Mesenchymal stem cell (in vitro differentiated cells and primary cell): ENCODE data around the gene METTL15.
A peak's percentile ranks its signal among the peaks of the same experiment; 100 is the strongest.

Source experiments
- DNase-seq: peaks from one replicate; pipeline ENCODE4 v3.0.0-alpha.2; 2013
- H2AFZ ChIP-seq: one replicate; pipeline ENCODE4 v1.6.1; 2013; ENCODE audit warnings: low read depth, mild to moderate bottlenecking, control low read depth, inconsistent platforms, low read length, moderate library complexity
- H2AK5ac ChIP-seq: 2 replicates; pipeline ENCODE4 v1.6.1; 2013; ENCODE audit warnings: low read length, moderate library complexity, mild to moderate bottlenecking, inconsistent platforms; ENCODE audit not compliant: severe bottlenecking
- H2BK120ac ChIP-seq: one replicate; pipeline ENCODE4 v1.6.1; 2013; ENCODE audit warnings: low read depth, mild to moderate bottlenecking, inconsistent platforms, low read length, moderate library complexity
- H2BK12ac ChIP-seq, 2 experiments: one replicate each; pipeline ENCODE4 v1.6.1; 2013; ENCODE audit warnings: inconsistent platforms in 2 of 2, low read length in 2 of 2, mild to moderate bottlenecking in 2 of 2, moderate library complexity in 2 of 2, control low read depth in 1 of 2
- H2BK15ac ChIP-seq: one replicate; pipeline ENCODE4 v1.6.1; 2013; ENCODE audit warnings: mild to moderate bottlenecking, low read depth, inconsistent platforms; ENCODE audit not compliant: poor library complexity, severe bottlenecking
- H2BK5ac ChIP-seq: 2 replicates; pipeline ENCODE4 v1.6.1; 2013; ENCODE audit warnings: low read depth, mild to moderate bottlenecking, low read length, control low read depth, inconsistent platforms; ENCODE audit not compliant: poor library complexity, severe bottlenecking
- H3K14ac ChIP-seq, 2 experiments: one replicate each; pipeline ENCODE4 v1.6.1; 2013; ENCODE audit warnings: inconsistent platforms in 2 of 2, low read length in 2 of 2, control low read depth in 1 of 2, mild to moderate bottlenecking in 1 of 2, moderate library complexity in 1 of 2
- H3K18ac ChIP-seq, 2 experiments: one replicate each; pipeline ENCODE4 v1.6.1; 2013; ENCODE audit warnings: inconsistent platforms in 2 of 2, low read length in 2 of 2, control low read depth in 1 of 2, low read depth in 1 of 2, mild to moderate bottlenecking in 1 of 2
- H3K23ac ChIP-seq, 2 experiments: one replicate each; pipeline ENCODE4 v1.6.1; 2013; ENCODE audit warnings: inconsistent platforms in 2 of 2, low read length in 2 of 2, mild to moderate bottlenecking in 2 of 2, moderate library complexity in 2 of 2, control low read depth in 1 of 2
- H3K27ac ChIP-seq: 2 replicates; pipeline ENCODE4 v1.5.1; 2013; ENCODE audit warnings: mild to moderate bottlenecking, moderate library complexity, low read length, control low read depth, inconsistent platforms; ENCODE audit not compliant: poor library complexity, severe bottlenecking
- H3K27me3 ChIP-seq, 2 experiments: 2 replicates each; pipeline versions ENCODE4 v1.6.1 to v1.7.0; 2013; ENCODE audit warnings: low read length in 2 of 2, mild to moderate bottlenecking in 2 of 2, moderate library complexity in 2 of 2, control low read depth in 1 of 2, inconsistent platforms in 1 of 2; ENCODE audit not compliant: control insufficient read depth in 1 of 2, insufficient read depth in 1 of 2
- H3K36me3 ChIP-seq, 2 experiments: 2 replicates each; pipeline versions ENCODE4 v1.6.1 to v1.7.0; 2013; ENCODE audit warnings: low read length in 2 of 2, control low read depth in 1 of 2, inconsistent platforms in 1 of 2, low read depth in 1 of 2, mild to moderate bottlenecking in 1 of 2; ENCODE audit not compliant: insufficient read depth in 2 of 2, control insufficient read depth in 1 of 2
- H3K4ac ChIP-seq, 2 experiments: one replicate each; pipeline ENCODE4 v1.6.1; 2013; ENCODE audit warnings: inconsistent platforms in 2 of 2, low read length in 2 of 2, mild to moderate bottlenecking in 2 of 2, moderate library complexity in 2 of 2, control low read depth in 1 of 2, low read depth in 1 of 2
- H3K4me1 ChIP-seq: 2 replicates; pipeline ENCODE4 v1.6.1; 2013; ENCODE audit warnings: low read depth, low read length, control low read depth; ENCODE audit not compliant: control insufficient read depth, insufficient read depth
- H3K4me2 ChIP-seq: 2 replicates; pipeline ENCODE4 v1.6.1; 2013; ENCODE audit warnings: low read length, mild to moderate bottlenecking, inconsistent platforms; ENCODE audit not compliant: poor library complexity, severe bottlenecking
- H3K4me3 ChIP-seq, 2 experiments: 2 replicates each; pipeline versions ENCODE4 v1.5.1 to v1.7.0; 2013; ENCODE audit warnings: low read length in 2 of 2, mild to moderate bottlenecking in 2 of 2, control low read depth in 1 of 2, low read depth in 1 of 2; ENCODE audit not compliant: insufficient read depth in 1 of 2
- H3K79me1 ChIP-seq: replicated peaks from 2 replicates; pipeline ENCODE4 v1.6.1; 2013; ENCODE audit warnings: mild to moderate bottlenecking, control low read depth, low read length, inconsistent platforms; ENCODE audit not compliant: poor library complexity, severe bottlenecking
- H3K9ac ChIP-seq: 2 replicates; pipeline ENCODE4 v1.7.0; 2013; ENCODE audit warnings: mild to moderate bottlenecking, low read length, moderate library complexity
- H3K9me3 ChIP-seq: 2 replicates; pipeline ENCODE4 v1.7.0; 2013; ENCODE audit warnings: mild to moderate bottlenecking, low read length; ENCODE audit not compliant: control insufficient read depth
- H4K8ac ChIP-seq: one replicate; pipeline ENCODE4 v1.6.1; 2013; ENCODE audit warnings: inconsistent platforms, mild to moderate bottlenecking, low read length, moderate library complexity
- H4K91ac ChIP-seq: one replicate; pipeline ENCODE4 v1.6.1; 2013; ENCODE audit warnings: mild to moderate bottlenecking, low read length, inconsistent platforms
- WGBS: methylation state at CpG from one replicate; pipeline ENCODE4 v1.1.7; 2013; ENCODE audit warnings: mixed read lengths; 5-methylcytosine and 5-hydroxymethylcytosine counted together

Gene METTL15

GRCh38 chr11:28346209-28346608, 238.0 kb downstream of the METTL15 start:
- Histone ChIP-seq H3K79me1 (no peaks in the 10 kb centered on the region), H3K4ac (no peak overlapping the region), H3K14ac (no peak overlapping the region), H2AFZ (no peak overlapping the region), H2AK5ac (no peak overlapping the region), H3K9me3 (no peaks in the 10 kb centered on the region), H3K4me3 (no peak overlapping the region), H4K91ac (no peak overlapping the region), H2BK15ac (no peak overlapping the region), H2BK12ac (no peak overlapping the region), H3K9ac (no peak overlapping the region), H3K27ac (no peak overlapping the region), H3K18ac (no peak overlapping the region), H3K27me3 (no peaks in the 10 kb centered on the region), H4K8ac (no peak overlapping the region), H3K4me1 (no peaks in the 10 kb centered on the region), H2BK5ac (no peak overlapping the region), H3K23ac (no peak overlapping the region), H3K4me2 (no peak overlapping the region), H3K36me3 (no peaks in the 10 kb centered on the region), H2BK120ac (no peak overlapping the region)
- no peak for DNase-seq

GRCh38 chr11:28346721-28347120, 238.5 kb downstream of the METTL15 start:
- Histone ChIP-seq H3K9me3 (no peaks in the 10 kb centered on the region), H2BK5ac (no peak overlapping the region), H3K18ac (no peak overlapping the region), H2BK15ac (no peak overlapping the region), H3K23ac (no peak overlapping the region), H3K4me2 (no peak overlapping the region), H3K27ac (no peak overlapping the region), H3K9ac (no peak overlapping the region), H3K4me1 (no peaks in the 10 kb centered on the region), H3K36me3 (no peaks in the 10 kb centered on the region), H2AK5ac (no peak overlapping the region), H2BK120ac (no peak overlapping the region), H2AFZ (no peak overlapping the region), H3K27me3 (no peaks in the 10 kb centered on the region), H3K4ac (no peak overlapping the region), H3K79me1 (no peaks in the 10 kb centered on the region), H4K8ac (no peak overlapping the region), H3K4me3 (no peak overlapping the region), H4K91ac (no peak overlapping the region), H3K14ac (no peak overlapping the region), H2BK12ac (peak overlapping the region in 1 of 2 experiments; percentile 77)
- no peak for DNase-seq
- no CpG with 5 or more reads among the region's 1 CpG for WGBS

- Histone ChIP-seq H4K91ac (no peak overlapping the region), H3K27ac (no peak overlapping the region), H2BK12ac (no peak overlapping the region), H3K23ac (no peak overlapping the region), H2AK5ac (no peak overlapping the region), H4K8ac (peak overlapping the region; percentile 50), H2BK15ac (no peak overlapping the region), H3K4ac (no peak overlapping the region), H3K9ac (no peak overlapping the region), H3K4me2 (no peak overlapping the region), H3K79me1 (no peaks in the 10 kb centered on the region), H3K27me3 (no peaks in the 10 kb centered on the region), H2BK5ac (no peak overlapping the region), H3K4me1 (no peaks in the 10 kb centered on the region), H3K14ac (no peak overlapping the region), H2AFZ (no peak overlapping the region), H3K9me3 (no peaks in the 10 kb centered on the region), H3K4me3 (no peak overlapping the region), H2BK120ac (no peak overlapping the region), H3K36me3 (no peaks in the 10 kb centered on the region), H3K18ac (peak overlapping the region; percentile 80 to 86)
- WGBS, result 91% methylated on average over 5 of the region's 5 CpGs
- DNase-seq, result no peak
Observed at GRCh38 chr11:28347371-28347770, 239.2 kb downstream of the METTL15 start.

GRCh38 chr11:28350216-28350615, 242.0 kb downstream of the METTL15 start:
- Histone ChIP-seq H3K27ac (no peak overlapping the region), H4K8ac (no peak overlapping the region), H3K9ac (no peak overlapping the region), H3K23ac (no peak overlapping the region), H3K4me2 (no peak overlapping the region), H2BK120ac (no peak overlapping the region), H2BK15ac (no peak overlapping the region), H3K14ac (no peak overlapping the region), H2AFZ (no peak overlapping the region), H4K91ac (no peak overlapping the region), H2AK5ac (no peak overlapping the region), H3K27me3 (no peaks in the 10 kb centered on the region), H3K9me3 (no peaks in the 10 kb centered on the region), H3K4me3 (no peak overlapping the region), H2BK5ac (no peak overlapping the region), H3K18ac (no peak overlapping the region), H2BK12ac (no peak overlapping the region), H3K4me1 (no peaks in the 10 kb centered on the region), H3K36me3 (no peaks in the 10 kb centered on the region), H3K4ac (no peak overlapping the region), H3K79me1 (no peaks in the 10 kb centered on the region)
- DNase-seq, result no peak
